HG03159 (cell line): ENCODE results near the gene BEGAIN.

Experiments used
- ATAC-seq: cut with Tn5 transposase; IDR thresholded peaks from one replicate; pipeline ENCODE4 v1.9.1; 2021; ENCODE audit warnings: mild to moderate bottlenecking, moderate library complexity; ENCODE audit not compliant: unreplicated experiment

BEGAIN gene

DNA sequence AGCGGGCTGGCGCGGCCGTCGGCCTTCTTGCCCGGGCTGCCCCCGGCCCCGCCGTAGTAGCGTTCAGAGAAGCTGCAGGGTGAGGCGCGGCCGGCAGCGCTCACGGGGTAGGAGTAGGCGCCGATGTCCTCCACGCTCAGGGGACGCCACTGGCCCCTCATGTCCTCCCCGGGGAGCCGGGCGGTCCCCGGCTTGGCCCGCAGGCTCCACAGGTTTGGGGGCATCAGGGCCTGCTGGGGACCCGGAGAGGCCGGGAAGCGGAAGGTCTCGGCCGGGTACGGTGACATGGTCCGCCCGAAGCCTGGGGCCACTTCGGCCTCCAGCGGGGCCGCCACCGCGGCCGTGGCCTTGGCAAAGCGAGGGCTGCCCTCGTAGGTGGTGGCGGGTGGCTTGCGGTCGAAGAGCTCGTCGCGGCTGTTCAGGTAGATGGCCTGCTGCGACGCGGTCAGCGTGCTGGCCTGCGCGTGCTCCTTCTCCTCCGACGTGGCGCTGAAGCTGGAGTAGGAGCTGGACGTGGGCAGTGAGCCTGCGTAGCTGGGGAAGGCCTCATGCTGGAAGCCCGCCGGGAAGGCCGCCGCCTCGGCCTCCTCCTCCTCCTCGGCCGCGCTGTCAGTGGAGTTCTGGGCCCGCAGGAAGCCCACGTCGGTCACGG, 48.7 kb downstream of the BEGAIN start:
- no peak for ATAC-seq

DNA sequence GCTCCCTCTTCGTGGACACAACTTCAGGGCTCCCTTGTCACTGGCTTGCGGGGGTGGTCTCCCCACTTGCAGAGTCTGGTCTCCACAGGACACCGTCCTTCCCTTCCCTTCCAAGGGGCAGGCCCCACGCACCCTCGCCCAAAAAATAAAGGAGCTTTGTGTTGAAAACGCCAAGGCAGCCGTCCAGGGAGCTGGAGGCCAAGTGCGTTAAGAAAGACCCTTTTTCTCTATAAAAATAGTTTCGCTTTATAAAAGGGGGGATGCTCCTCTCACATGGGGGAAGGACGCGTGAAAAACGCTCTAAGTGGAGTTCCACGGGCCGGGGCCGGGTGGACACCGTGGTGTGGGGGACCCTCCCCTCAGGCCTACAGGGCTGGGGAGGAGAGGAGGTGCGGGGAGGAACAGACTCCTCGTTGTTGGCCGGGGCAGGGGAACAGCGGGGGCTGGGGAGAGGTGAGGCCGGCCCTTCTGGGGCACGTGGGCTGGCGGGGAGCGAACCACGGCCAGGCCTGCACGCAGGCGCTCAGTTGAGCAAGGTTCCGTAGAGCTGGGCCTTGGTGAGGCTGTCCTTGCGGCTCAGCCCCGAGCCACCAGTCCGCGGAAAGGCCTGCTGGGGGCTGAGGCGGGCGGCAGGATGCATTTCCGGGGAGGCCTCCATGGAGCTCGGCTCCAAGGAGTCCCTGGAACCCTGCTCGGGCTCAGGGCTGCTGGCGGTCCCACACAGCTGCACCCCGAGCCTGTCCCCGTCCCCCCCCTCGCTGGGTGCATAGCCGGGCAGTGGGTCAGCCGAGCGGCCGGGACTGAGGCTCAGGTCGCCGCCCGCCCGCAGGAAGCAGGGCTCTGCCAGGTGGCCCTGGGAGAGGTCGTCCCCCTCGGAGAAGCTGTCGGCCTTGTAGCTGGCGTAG, 49.5 kb downstream of the BEGAIN start:
- no peak for ATAC-seq

DNA sequence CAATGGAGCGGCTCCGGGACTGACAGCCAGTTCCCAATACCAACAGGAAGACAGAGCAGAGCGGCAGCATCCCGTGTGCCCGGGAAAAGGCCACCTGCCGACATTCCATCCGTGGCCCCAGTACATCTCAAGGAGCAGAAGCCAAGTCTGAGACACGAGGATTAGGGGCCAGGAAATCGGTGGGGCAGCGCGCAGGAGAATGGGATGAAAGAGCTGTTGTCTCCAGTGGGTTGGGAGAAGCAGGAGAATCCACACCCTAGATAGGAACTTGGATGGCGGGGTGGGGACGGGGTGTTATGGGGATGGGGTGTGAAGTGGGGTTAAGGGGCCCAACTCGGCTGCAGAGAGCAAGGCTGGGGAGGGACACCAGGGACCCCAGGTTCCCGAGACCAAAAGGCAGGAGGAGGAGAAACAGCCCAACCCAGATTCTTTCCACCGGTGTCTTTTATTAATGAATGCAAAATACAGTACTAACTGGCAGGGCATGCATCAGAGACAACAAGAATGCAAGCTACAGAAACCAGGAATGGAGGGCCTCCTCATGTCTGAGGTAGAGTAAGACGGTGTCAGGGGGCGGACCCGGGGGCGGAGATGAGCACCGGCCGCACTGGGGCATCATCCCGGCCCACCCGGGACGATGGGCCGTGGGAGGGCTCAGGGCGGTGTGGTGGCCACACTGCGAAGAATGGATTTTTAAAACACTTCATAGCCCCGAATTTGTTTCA, 50.3 kb downstream of the BEGAIN start:
- ATAC-seq: no peak

DNA sequence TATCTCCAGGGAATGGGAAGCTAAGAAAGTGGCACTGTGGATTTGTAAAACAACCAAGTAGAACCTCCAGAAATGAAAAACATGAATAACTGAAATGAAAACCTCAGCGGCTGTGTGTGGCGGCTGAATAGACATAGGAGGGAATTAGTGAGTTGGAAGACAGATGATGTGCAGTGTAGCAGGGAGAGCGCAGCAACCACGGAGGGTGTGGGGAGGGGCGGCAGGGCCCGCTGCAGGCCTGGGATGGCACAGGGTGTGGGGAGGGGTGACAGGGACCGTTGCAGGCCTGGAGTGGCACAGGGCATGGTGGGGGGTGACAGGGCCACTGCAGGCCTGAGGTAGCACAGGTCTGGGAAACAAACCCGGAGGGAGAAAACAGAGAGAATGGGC, 51.1 kb downstream of the BEGAIN start:
- no peak for ATAC-seq

DNA sequence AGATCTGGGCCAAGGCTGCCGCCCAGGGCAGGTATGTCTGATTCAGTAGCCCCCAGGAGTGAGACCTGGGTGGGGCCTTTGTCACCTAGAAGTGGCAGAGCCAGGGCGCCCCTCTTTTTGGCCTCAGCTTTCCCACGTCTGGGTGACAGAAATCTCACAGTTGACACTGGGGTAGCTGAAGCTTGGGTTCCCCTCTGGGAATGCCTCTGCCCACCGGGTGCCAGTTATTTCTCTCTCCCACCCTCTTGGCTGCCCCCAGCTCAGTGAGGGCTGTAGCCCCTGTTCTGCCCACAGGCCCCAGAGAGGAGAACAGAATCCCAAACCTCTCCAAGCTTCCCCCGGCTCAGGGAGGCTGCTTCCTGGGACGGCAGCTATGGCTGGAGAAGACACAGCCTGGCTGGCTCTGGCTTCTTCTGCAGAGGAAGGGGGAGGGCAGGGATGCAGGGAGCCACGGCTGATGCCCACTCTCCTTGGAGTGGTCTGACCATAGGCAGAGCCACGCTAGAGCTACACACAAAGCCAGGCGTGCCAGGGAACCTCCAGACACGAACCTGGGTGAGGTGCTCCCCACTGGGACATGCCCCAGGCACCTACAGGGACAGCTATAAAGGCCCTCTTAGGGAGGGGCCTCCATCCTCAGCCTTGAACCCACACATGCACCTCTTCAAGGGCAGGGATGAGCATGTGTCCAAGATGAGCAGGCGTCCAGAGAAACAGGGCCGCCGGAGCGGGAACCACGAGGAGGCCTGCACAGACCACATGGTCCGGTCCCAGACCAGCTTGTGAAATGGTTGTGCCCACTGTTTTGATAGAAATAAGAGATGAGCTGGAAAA, 51.7 kb downstream of the BEGAIN start:
- no peak for ATAC-seq

DNA sequence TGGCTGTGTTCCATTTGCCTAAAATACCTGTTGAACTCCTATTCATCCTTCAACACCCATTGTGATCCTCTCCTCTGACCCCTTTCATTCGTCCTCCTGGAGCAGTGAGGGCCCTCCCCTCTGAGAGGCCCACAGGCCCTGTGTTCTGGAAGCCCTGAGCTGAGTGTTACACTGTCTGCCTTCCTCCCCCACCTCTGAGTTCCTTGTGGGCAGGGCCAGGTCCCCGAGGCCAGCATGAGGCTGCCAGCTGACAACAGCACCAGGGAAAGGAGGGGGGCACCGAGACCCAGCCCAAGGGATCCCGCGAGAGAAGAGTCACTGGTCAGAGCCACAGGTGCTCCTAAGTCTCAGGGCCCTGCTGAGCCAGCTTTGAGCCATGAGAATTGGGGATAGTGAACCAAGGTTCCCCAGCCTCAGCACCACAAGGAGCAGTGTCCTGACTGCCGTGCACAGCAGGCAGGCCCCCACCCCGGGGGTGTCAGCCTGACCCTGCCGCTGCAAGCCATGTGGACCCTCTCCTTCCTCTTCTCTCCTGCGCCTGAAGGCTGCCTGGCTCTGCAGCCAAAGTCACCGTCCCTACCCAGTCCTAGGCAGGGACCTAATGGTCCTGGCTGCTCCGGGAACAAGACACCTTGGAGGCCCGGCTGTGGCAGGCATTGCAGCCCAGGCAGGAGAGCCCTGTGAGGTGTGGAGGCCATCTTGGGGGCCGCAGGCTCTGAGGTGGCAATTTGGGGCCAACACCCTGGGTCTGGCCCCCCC, 52.5 kb downstream of the BEGAIN start:
- no peak for ATAC-seq

DNA sequence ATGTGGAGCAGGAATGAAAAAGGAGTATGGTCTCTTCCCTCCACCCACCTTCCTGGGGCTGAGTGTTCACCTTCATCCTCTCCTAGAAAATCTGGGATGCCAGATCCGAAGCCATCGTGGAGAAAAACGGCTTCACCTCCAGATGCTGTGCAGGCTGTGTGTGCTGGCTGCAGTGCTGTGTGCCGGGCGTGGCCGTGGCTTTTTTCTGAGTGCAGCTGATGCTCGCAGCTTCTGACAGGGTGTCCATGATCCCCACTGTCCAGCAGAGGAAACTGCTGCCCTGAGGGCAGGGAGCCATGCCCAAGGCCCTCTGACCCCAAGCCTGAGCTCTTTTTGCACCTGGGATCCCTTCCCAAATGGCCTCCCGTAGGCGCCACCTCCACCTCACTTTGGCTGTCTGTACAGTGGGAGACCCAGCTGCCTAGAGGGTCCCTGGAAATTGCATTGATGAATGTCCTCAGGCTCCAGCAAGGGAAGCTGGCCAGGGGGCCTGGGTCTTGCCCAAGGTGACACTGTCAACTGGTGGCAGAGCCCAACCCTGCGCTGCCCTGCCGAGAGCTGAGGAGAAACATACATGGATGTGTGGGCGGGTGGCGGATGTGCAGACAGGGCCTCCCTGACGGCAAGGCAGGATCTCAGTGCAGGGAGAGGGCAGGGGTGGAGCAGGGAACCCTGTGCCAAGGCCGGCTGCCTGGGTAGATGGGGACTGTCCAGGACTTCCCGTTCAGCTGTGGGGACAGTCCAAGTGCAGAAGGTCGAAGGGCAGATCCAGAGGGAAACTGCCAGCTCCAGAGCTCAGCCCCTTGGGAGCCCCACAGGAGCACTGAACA, 53.3 kb downstream of the BEGAIN start:
- no peak for ATAC-seq

DNA sequence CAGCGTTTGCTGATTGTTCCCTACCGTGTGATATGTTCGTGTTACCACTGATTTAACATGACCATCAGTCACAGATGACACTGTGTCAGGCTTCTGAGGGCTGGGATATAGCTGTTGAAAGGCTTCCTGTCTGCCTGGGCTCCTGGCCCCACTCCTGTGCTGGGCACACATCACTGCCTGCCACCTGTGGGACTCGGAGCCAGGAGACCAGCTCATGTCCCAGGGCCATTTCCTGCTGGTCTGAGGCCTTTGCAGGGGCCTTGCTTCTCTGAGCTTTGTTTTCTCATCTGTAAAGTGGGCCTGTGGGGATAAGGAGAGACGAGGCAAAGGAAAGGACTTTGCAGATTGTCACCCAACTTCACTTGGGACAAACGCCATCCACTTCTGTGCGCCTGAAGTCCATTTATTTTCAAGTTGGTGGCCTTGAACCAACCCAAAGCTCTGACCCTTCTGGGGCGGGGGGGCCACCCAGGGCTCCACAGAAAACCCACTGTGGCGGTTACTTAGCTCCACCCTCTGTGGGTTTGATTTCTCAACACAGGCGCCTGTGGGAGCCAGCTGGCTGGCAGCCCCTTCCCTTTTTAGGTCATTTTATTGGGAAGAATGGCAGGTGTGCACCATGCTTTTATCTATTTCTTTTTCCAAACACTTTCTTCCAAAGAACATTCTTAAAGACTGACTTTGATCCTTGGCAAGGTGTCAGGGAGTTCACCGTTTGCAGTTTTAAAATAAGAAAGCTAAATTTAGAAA, 54.1 kb downstream of the BEGAIN start:
- no peak for ATAC-seq

DNA sequence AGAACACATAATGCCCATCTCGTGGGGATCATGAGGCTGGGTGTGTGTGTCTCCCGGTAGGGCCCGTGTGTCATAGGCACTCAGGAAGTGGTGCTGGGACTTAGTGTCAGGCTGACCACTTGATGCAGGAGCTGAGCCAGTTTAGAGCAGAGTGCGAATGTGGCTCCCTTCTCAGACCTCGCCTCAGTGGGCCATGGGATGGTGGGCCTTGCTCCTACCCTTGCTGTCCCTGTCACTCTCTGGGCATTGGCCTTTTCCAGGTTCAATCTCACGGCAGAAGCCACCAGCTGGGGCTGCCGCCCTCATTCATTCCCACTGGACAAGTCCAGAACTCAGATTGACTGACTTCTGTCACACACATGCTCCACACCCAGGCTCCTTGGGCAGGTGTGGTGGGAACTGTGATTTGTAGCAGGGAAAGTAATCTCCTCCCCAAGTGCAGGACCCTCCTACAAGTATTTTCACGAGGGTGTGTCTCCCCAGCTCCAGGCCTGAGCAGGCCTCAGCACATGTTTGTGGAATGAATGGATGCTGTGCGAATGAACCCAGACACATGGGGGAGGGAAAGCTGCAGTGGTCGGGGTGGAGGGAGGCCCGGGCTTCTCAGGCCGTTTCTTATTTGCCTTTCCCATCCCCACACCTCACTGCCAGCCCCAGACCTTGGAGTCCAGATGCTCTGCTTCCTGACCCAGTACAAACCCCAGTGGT, 54.9 kb downstream of the BEGAIN start:
- no peak for ATAC-seq

DNA sequence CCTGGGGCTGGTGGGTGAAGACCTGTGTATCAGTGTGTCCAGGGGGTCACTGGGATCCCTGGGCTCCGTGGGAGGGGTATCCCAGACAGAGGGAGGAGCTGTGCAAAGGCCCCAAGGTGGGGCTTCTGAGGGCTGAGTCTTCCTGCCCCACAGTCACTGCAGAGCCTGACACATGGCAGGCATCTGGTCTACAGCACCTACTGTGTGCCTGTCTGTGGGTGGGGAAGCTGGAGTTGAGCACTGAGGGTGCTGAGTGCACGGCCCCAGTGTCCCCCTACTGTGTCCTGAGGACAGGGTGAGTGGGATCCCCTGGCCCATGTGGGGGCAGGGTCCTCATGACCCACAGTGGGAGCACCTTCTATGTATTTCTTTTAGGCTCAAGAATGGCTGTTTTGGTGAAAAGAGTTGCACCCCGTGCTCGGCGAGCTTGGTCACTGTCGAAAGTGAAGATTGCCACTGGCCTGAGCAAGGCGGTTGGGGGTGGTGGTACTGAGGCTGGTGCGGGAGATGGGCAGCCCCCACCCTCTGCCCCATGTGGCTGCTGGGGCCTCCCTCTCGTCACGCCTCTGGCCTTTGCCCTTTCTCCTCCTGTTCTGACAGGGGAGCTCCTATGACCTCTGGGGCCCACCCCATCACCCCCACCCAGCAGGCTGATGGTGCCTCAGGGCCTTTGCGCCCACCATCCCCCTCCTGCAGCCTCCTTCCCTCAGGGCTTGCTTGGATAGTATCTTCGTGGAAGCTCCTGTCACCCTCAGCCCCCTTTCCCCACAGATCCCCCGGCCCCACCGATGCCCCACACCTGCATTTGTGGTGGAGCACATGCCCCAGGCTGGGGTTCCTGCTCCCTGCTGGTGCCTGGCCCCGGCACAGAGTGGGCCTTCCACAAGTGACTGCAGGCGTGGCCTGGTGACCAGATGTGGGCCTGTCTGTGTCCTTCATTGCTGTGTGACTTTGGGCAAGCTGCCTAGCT, 55.8 kb downstream of the BEGAIN start:
- ATAC-seq: no peak

DNA sequence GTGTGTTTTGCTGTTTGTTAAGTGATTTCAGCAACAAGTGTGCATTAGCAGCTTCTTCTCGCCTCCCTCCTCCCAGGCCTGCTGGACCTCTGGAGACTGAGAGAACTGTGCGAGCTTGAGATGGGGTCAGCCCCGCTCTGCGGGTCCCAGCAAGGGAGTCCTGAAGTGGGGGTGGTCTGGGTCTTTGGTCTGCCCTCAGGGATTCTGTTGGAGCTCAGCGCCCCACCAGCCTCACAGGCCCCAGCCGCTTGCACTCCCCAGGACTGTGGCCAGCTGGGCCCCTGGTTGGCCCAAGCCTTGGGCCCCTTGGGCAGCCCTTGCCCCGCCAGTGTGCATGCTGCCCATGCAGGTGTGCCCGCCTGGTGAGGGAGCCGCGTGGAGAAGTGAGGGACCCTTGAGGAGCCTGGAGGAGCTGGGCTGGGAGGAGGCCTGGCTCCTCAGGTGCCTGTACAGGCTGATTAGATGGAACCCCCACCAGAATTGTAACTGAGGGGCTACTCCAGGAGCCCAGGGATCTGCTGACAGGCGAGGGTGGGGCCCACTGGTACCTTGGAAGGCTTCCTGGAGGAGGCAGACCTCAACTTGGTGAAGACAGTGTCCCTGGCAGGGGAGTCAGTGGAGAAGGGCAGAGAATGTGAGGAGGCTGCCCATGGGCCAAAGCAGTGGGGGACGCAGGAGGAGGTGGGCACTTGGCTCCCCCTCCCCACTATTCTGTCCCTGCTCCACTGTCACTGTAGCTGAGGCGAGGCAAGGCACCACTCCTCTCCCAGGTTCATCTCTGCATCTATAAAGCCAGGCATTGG, 56.7 kb downstream of the BEGAIN start:
- no peak for ATAC-seq

DNA sequence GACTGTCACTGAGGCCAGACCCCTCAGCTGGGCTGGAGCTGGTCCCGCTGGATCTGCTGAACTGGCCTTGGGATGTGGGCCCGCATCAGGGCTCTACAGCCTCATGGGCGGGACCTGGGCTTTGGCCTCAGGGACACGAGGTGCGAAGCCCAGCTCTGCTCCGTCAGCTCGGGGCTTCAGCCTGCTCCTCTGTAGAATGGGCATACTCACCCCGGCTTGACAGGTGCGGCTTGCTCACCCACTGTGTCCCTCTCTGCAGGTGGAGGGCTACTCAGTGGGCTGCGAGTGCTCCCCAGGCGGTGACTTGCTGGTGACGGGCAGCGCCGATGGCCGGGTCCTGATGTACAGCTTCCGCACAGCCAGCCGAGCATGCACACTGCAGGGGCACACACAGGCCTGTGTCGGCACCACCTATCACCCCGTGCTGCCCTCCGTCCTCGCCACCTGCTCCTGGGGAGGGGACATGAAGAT, 57.6 kb downstream of the BEGAIN start:
- no peak for ATAC-seq

DNA sequence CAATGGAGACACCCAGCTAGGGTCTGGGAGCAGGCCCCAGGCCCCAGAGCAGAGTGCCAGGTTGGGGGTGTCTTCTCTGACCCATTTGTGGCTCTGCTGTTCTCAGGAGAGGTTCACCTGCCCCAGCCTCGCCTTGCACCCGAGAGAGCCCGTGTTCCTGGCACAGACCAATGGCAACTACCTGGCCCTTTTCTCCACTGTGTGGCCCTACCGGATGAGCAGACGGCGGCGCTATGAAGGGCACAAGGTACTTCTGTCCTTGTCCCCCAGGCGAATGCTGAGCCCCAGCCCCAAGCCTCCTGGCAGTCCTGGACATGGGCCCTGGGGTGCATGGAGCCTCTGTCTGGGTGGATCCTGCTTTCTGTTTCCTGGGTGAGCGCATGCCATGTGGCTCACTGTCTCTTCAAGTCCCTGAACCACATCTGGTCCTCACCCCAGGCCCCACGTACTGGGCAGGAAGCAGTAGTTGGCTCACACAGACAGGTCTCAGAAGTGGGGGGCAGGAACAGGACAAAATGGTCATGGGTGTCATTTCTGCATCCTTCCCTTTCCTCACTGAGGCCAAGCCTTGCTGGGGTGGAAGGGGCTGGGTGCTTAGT, 58.2 kb downstream of the BEGAIN start:
- ATAC-seq: no peak

DNA sequence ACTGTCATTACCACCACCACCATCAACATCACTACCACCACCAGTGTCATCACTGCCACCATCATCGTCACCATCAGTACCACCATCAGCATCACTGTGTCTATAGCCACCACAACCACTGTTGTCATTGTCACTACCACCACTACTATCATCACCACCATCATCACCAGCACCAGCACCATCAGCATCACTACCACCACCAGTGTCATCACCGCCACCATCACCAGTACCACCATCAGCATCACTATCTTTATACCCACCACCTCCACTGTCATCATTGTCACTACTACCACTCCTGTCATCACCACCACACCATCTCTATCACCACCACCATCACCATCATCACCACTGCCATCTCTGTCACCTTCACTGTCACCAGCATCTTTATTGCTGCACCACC, 60.6 kb downstream of the BEGAIN start:
- no peak for ATAC-seq

DNA sequence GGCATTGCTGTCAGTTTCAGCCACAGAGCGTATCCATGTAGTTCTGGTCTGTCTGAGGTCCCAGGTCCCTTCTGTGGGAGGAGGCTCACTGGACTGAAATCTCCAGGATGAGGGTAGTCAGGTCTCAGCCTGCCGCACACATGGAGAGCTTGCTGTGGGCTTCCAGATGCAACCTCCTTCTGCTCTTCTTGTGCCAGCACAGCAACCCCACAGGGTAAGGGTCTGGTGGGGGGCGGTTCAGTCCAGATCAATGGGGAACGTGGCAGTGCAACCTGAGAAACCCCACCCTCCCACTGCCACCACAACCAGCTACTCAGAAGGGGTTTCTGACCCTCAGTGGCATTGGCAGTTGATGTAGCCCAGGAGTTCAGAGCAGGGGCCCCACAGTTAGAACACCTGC, 61.2 kb downstream of the BEGAIN start:
- no peak for ATAC-seq
